H7 (cell line): ENCODE results near the gene CAMK4. TPM values are rescaled to one million over a fixed set of nuclear protein-coding genes. Genes with fewer than 3 reads are reported as not detected.
"Not testable (repeated sequence)": the region's sequence is repeated elsewhere in the genome, so short reads cannot be mapped to it uniquely, and the experiment has no call there.

Source experiments
- DNase-seq: peaks from one replicate; pipeline ENCODE4 v3.0.0; 2012
- H3K27me3 ChIP-seq: 2 replicates; pipeline ENCODE4 v1.6.0; 2011; ENCODE audit warnings: mild to moderate bottlenecking, low read length; ENCODE audit not compliant: control insufficient read depth, insufficient read depth
- H3K36me3 ChIP-seq: replicated peaks from 2 replicates; pipeline ENCODE4 v1.5.1; 2011; ENCODE audit warnings: low read length; ENCODE audit not compliant: control insufficient read depth, insufficient read depth
- H3K4me3 ChIP-seq: 2 replicates; pipeline ENCODE4 v1.5.1; 2011; ENCODE audit warnings: low read depth, mild to moderate bottlenecking, control low read depth, low read length, moderate library complexity; ENCODE audit not compliant: insufficient read depth
- total RNA-seq: library from RNA; depleted of rRNA; stranded (reverse); fragments of >200 nt; shearing (Covaris generic); gene quantifications from 2 replicates; pipeline ENCODE4 v1.2.3, GENCODE V29; 2014

The CAMK4 gene
- total RNA-seq, 1 experiment from 2014 or later = 2.7 TPM

- DNase-seq = no peak
- Histone ChIP-seq H3K36me3 (no peaks in the 10 kb centered on the region), H3K4me3 (no peak overlapping the region), H3K27me3 (no peaks in the 10 kb centered on the region)
Measured at GRCh38 chr5:111345731-111346130, 121.5 kb downstream of the CAMK4 start.

- Histone ChIP-seq H3K4me3 (no peak overlapping the region), H3K36me3 (no peaks in the 10 kb centered on the region), H3K27me3 (no peaks in the 10 kb centered on the region)
- no peak for DNase-seq
Measured at GRCh38 chr5:111347021-111347420, 122.8 kb downstream of the CAMK4 start.

- no peaks in the 10 kb centered on the region for H3K36me3 ChIP-seq
- no peak for DNase-seq
- no peak overlapping the region for H3K4me3 ChIP-seq
- H3K27me3 ChIP-seq = no peaks in the 10 kb centered on the region
Measured at GRCh38 chr5:111348661-111349329, 124.6 kb downstream of the CAMK4 start.

GRCh38 chr5:111349429-111349828 is 125.2 kb downstream of the CAMK4 start:
- H3K27me3 ChIP-seq = no peaks in the 10 kb centered on the region
- DNase-seq = no peak
- H3K36me3 ChIP-seq = no peaks in the 10 kb centered on the region
- no peak overlapping the region for H3K4me3 ChIP-seq

- DNase-seq = no peak
- Histone ChIP-seq H3K4me3 (no peak overlapping the region), H3K27me3 (no peaks in the 10 kb centered on the region), H3K36me3 (no peaks in the 10 kb centered on the region)
Measured at GRCh38 chr5:111353035-111353434, 128.9 kb downstream of the CAMK4 start.

- H3K27me3 ChIP-seq, H3K36me3 ChIP-seq, DNase-seq, H3K4me3 ChIP-seq: not testable (repeated sequence)
Measured at GRCh38 chr5:111358726-111359125, 134.5 kb downstream of the CAMK4 start.

GRCh38 chr5:111360173-111360572 is 136.0 kb downstream of the CAMK4 start:
- Histone ChIP-seq H3K27me3 (no peaks in the 10 kb centered on the region), H3K4me3 (no peak overlapping the region), H3K36me3 (no peaks in the 10 kb centered on the region)
- no peak for DNase-seq

GRCh38 chr5:111364992-111365391 is 140.8 kb downstream of the CAMK4 start:
- no peak for DNase-seq
- Histone ChIP-seq H3K36me3 (no peaks in the 10 kb centered on the region), H3K27me3 (no peaks in the 10 kb centered on the region), H3K4me3 (no peak overlapping the region)

- H3K27me3 ChIP-seq = no peaks in the 10 kb centered on the region
- no peak overlapping the region for H3K4me3 ChIP-seq
- H3K36me3 ChIP-seq = no peaks in the 10 kb centered on the region
- DNase-seq = no peak
Measured at GRCh38 chr5:111366388-111366787, 142.2 kb downstream of the CAMK4 start.

GRCh38 chr5:111367115-111367514 is 142.9 kb downstream of the CAMK4 start:
- Histone ChIP-seq H3K4me3 (no peak overlapping the region), H3K36me3 (no peaks in the 10 kb centered on the region), H3K27me3 (no peaks in the 10 kb centered on the region)
- DNase-seq = no peak

GRCh38 chr5:111372799-111373198 is 148.6 kb downstream of the CAMK4 start:
- no peak overlapping the region for H3K4me3 ChIP-seq
- no peaks in the 10 kb centered on the region for H3K27me3 ChIP-seq
- no peaks in the 10 kb centered on the region for H3K36me3 ChIP-seq
- no peak for DNase-seq

- DNase-seq = no peak
- Histone ChIP-seq H3K36me3 (no peaks in the 10 kb centered on the region), H3K27me3 (no peaks in the 10 kb centered on the region)
Measured at GRCh38 chr5:111374380-111374779, 150.2 kb downstream of the CAMK4 start.

GRCh38 chr5:111375645-111376044 is 151.5 kb downstream of the CAMK4 start:
- DNase-seq = no peak
- Histone ChIP-seq H3K27me3 (no peaks in the 10 kb centered on the region), H3K36me3 (no peaks in the 10 kb centered on the region), H3K4me3 (no peak overlapping the region)

More at GRCh38 chr5:111374380-111374779, 150.2 kb downstream of the CAMK4 start:
- no peak overlapping the region for H3K4me3 ChIP-seq

GRCh38 chr5:111377306-111377705 is 153.1 kb downstream of the CAMK4 start:
- no peak for DNase-seq
- Histone ChIP-seq H3K27me3 (no peaks in the 10 kb centered on the region), H3K36me3 (no peaks in the 10 kb centered on the region), H3K4me3 (no peak overlapping the region)

- Histone ChIP-seq H3K4me3 (no peak overlapping the region), H3K36me3 (no peaks in the 10 kb centered on the region), H3K27me3 (no peaks in the 10 kb centered on the region)
- DNase-seq = no peak
Measured at GRCh38 chr5:111379391-111379816, 155.2 kb downstream of the CAMK4 start.
